GM12873 (cell line): Measurements from ENCODE around the gene EFNA1.

Source experiments
- CTCF ChIP-seq: IDR thresholded peaks from 2 replicates; pipeline ENCODE4 v1.5.1; 2012; ENCODE audit warnings: low read depth, mild to moderate bottlenecking, moderate library complexity, low read length, control low read depth; ENCODE audit not compliant: insufficient read depth; ENCODE audit errors: missing control alignments

EFNA1 gene

GRCh38 chr1:155170101-155170785, 42.6 kb downstream of the EFNA1 start:
- no peak for TF ChIP-seq CTCF

GRCh38 chr1:155170806-155171205, 43.1 kb downstream of the EFNA1 start:
- TF ChIP-seq CTCF = no peak

GRCh38 chr1:155171836-155172731, 44.4 kb downstream of the EFNA1 start:
- no peak for TF ChIP-seq CTCF

GRCh38 chr1:155172732-155173477, 45.2 kb downstream of the EFNA1 start, which contains the start of gene KRTCAP2:
KRTCAP2 (minus strand) TSS chr1:155173304; CDS start chr1:155173224, 80 bp downstream.
- TF ChIP-seq CTCF = peak; percentile 99

- TF ChIP-seq CTCF = no peak
These were observed 46.0 kb downstream of the EFNA1 start, which contains the start of gene TRIM46 for GRCh38 chr1:155173478-155174323. TRIM46 (plus strand) TSS chr1:155173849; CDS start chr1:155173967, 118 bp downstream.

- no peak for TF ChIP-seq CTCF
These were observed 46.9 kb downstream of the EFNA1 start for GRCh38 chr1:155174324-155175280.
